ENCODE results near the gene TBX18.
A peak's percentile ranks its signal among the peaks of the same experiment; 100 is the strongest.

TBX18 gene

GRCh38 chr6:84756466-84756865 lies 7.9 kb downstream of the TBX18 start:
- no peaks in the 10 kb centered on the region for H3K9me3 ChIP-seq (ENCODE audit: insufficient read depth, low read depth, low read length)
- no peak overlapping the region for H4K8ac ChIP-seq (ENCODE audit: low read depth, low read length)
- H3K23ac ChIP-seq (ENCODE audit: low read length) = no peak overlapping the region
- no peaks in the 10 kb centered on the region for H3K27me3 ChIP-seq (ENCODE audit: insufficient read depth, low read length)
- H2BK5ac ChIP-seq (ENCODE audit: low read depth, low read length, poor library complexity) = no peak overlapping the region
- no peak overlapping the region for H2AK5ac ChIP-seq (ENCODE audit: low read length)
- no peak overlapping the region for H4K91ac ChIP-seq (ENCODE audit: low read depth, low read length)
- H3K36me3 ChIP-seq (ENCODE audit: control insufficient read depth in 1 of 2, insufficient read depth in 2 of 2, low read length in 2 of 2) = no peaks in the 10 kb centered on the region
- no peak overlapping the region for H3K4ac ChIP-seq (ENCODE audit: low read depth, low read length)
- no peaks in the 10 kb centered on the region for H3K4me1 ChIP-seq (ENCODE audit: control insufficient read depth in 1 of 2, insufficient read depth in 2 of 2, low read length in 2 of 2)
- no peak overlapping the region for H2BK120ac ChIP-seq (ENCODE audit: insufficient read depth, low read length, poor library complexity)
- no peak overlapping the region for H2BK12ac ChIP-seq (ENCODE audit: low read length)
- no peak overlapping the region for H3K4me2 ChIP-seq (ENCODE audit: low read length)
- H3K14ac ChIP-seq (ENCODE audit: low read length) = no peak overlapping the region
- H3K9ac ChIP-seq (ENCODE audit: low read length) = no peak overlapping the region
- no peak overlapping the region for H3K27ac ChIP-seq (ENCODE audit: low read depth, low read length)
- no peaks in the 10 kb centered on the region for H3K79me1 ChIP-seq (ENCODE audit: low read length)
- no peak for DNase-seq
- H3K18ac ChIP-seq (ENCODE audit: low read length) = no peak overlapping the region
- H4K12ac ChIP-seq (ENCODE audit: low read depth, low read length) = no peak overlapping the region
- no peaks in the 10 kb centered on the region for H3K79me2 ChIP-seq (ENCODE audit: control insufficient read depth, insufficient read depth, low read length, poor library complexity)
- H2AFZ ChIP-seq (ENCODE audit: insufficient read depth, low read length, poor library complexity) = no peak overlapping the region
- H3K4me3 ChIP-seq (ENCODE audit: low read depth, low read length) = peak overlapping the region; percentile 12
- WGBS (ENCODE audit: extremely low coverage, insufficient coverage, insufficient read length) = no CpG with 5 or more reads among the region's 7 CpGs

DNA sequence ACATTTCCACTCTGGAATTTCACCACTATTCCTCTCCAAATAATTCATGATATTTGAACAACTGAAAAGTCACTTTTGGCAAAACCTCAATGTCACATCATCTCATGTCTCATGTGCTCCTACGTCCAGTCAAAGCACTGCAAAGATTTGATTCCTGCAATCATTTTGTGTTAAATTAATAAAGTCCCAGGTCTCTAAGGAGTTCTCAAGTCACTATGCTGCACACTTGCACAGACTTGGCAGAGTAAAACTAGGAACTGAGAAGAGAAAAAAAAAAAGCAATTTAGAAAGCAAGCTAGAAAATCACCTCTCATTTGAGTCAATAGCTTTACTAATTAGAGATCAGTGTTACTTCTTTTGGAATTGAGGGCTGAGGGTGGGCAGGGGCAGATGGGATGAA lies 11.2 kb downstream of the TBX18 start:
- H3K18ac ChIP-seq (ENCODE audit: low read length) = no peak overlapping the region
- H3K36me3 ChIP-seq (ENCODE audit: control insufficient read depth in 1 of 2, insufficient read depth in 2 of 2, low read length in 2 of 2) = no peaks in the 10 kb centered on the region
- no peak overlapping the region for H4K8ac ChIP-seq (ENCODE audit: low read depth, low read length)
- H2AFZ ChIP-seq (ENCODE audit: insufficient read depth, low read length, poor library complexity) = no peak overlapping the region
- H3K79me1 ChIP-seq (ENCODE audit: low read length) = no peaks in the 10 kb centered on the region
- no peaks in the 10 kb centered on the region for H3K27me3 ChIP-seq (ENCODE audit: insufficient read depth, low read length)
- no peak overlapping the region for H4K12ac ChIP-seq (ENCODE audit: low read depth, low read length)
- H3K4ac ChIP-seq (ENCODE audit: low read depth, low read length) = no peak overlapping the region
- no peak overlapping the region for H3K27ac ChIP-seq (ENCODE audit: low read depth, low read length)
- no peak overlapping the region for H3K14ac ChIP-seq (ENCODE audit: low read length)
- no peak overlapping the region for H2BK12ac ChIP-seq (ENCODE audit: low read length)
- no peak for DNase-seq
- no peaks in the 10 kb centered on the region for H3K9me3 ChIP-seq (ENCODE audit: insufficient read depth, low read depth, low read length)
- WGBS (ENCODE audit: extremely low coverage, insufficient coverage, insufficient read length) = no CpG with 5 or more reads among the region's 1 CpG
- no peak overlapping the region for H4K91ac ChIP-seq (ENCODE audit: low read depth, low read length)
- H2BK5ac ChIP-seq (ENCODE audit: low read depth, low read length, poor library complexity) = no peak overlapping the region
- H2AK5ac ChIP-seq (ENCODE audit: low read length) = no peak overlapping the region
- no peak overlapping the region for H3K9ac ChIP-seq (ENCODE audit: low read length)
- no peak overlapping the region for H3K4me2 ChIP-seq (ENCODE audit: low read length)
- no peak overlapping the region for H3K23ac ChIP-seq (ENCODE audit: low read length)
- H3K4me1 ChIP-seq (ENCODE audit: control insufficient read depth in 1 of 2, insufficient read depth in 2 of 2, low read length in 2 of 2) = no peaks in the 10 kb centered on the region
- H2BK120ac ChIP-seq (ENCODE audit: insufficient read depth, low read length, poor library complexity) = no peak overlapping the region
- H3K4me3 ChIP-seq (ENCODE audit: low read depth, low read length) = no peak overlapping the region
- H3K79me2 ChIP-seq (ENCODE audit: control insufficient read depth, insufficient read depth, low read length, poor library complexity) = no peaks in the 10 kb centered on the region

GRCh38 chr6:84752118-84752850 lies 12.1 kb downstream of the TBX18 start:
- no CpG with 5 or more reads among the region's 5 CpGs for WGBS (ENCODE audit: extremely low coverage, insufficient coverage, insufficient read length)

GRCh38 chr6:84749181-84749580 lies 15.2 kb downstream of the TBX18 start:
- Histone ChIP-seq H4K8ac (ENCODE audit: low read depth, low read length) (no peak overlapping the region), H3K4ac (ENCODE audit: low read depth, low read length) (no peak overlapping the region), H3K27me3 (ENCODE audit: insufficient read depth, low read length) (no peaks in the 10 kb centered on the region), H2BK120ac (ENCODE audit: insufficient read depth, low read length, poor library complexity) (no peak overlapping the region), H3K79me1 (ENCODE audit: low read length) (no peaks in the 10 kb centered on the region), H4K12ac (ENCODE audit: low read depth, low read length) (no peak overlapping the region), H2AK5ac (ENCODE audit: low read length) (no peak overlapping the region), H4K91ac (ENCODE audit: low read depth, low read length) (no peak overlapping the region), H2BK12ac (ENCODE audit: low read length) (no peak overlapping the region), H3K4me3 (ENCODE audit: low read depth, low read length) (no peak overlapping the region), H3K9ac (ENCODE audit: low read length) (no peak overlapping the region), H3K36me3 (ENCODE audit: control insufficient read depth in 1 of 2, insufficient read depth in 2 of 2, low read length in 2 of 2) (no peaks in the 10 kb centered on the region), H3K18ac (ENCODE audit: low read length) (no peak overlapping the region), H3K23ac (ENCODE audit: low read length) (no peak overlapping the region), H3K4me1 (ENCODE audit: control insufficient read depth in 1 of 2, insufficient read depth in 2 of 2, low read length in 2 of 2) (no peaks in the 10 kb centered on the region), H3K9me3 (ENCODE audit: insufficient read depth, low read depth, low read length) (no peaks in the 10 kb centered on the region), H2AFZ (ENCODE audit: insufficient read depth, low read length, poor library complexity) (no peak overlapping the region), H3K4me2 (ENCODE audit: low read length) (no peak overlapping the region), H3K27ac (ENCODE audit: low read depth, low read length) (no peak overlapping the region), H3K14ac (ENCODE audit: low read length) (no peak overlapping the region), H3K79me2 (ENCODE audit: control insufficient read depth, insufficient read depth, low read length, poor library complexity) (no peaks in the 10 kb centered on the region), H2BK5ac (ENCODE audit: low read depth, low read length, poor library complexity) (no peak overlapping the region)
- no peak for DNase-seq

More at GRCh38 chr6:84752118-84752850, 12.1 kb downstream of the TBX18 start:
- no peak overlapping the region for H2BK12ac ChIP-seq (ENCODE audit: low read length)
- no peaks in the 10 kb centered on the region for H3K9me3 ChIP-seq (ENCODE audit: insufficient read depth, low read depth, low read length)
- H4K91ac ChIP-seq (ENCODE audit: low read depth, low read length) = no peak overlapping the region
- no peak overlapping the region for H3K4me2 ChIP-seq (ENCODE audit: low read length)
- no peak overlapping the region for H2AFZ ChIP-seq (ENCODE audit: insufficient read depth, low read length, poor library complexity)
- H3K18ac ChIP-seq (ENCODE audit: low read length) = no peak overlapping the region
- H3K79me1 ChIP-seq (ENCODE audit: low read length) = no peaks in the 10 kb centered on the region
- H2AK5ac ChIP-seq (ENCODE audit: low read length) = no peak overlapping the region
- H2BK120ac ChIP-seq (ENCODE audit: insufficient read depth, low read length, poor library complexity) = no peak overlapping the region
- H3K4me3 ChIP-seq (ENCODE audit: low read depth, low read length) = no peak overlapping the region
- no peaks in the 10 kb centered on the region for H3K4me1 ChIP-seq (ENCODE audit: control insufficient read depth in 1 of 2, insufficient read depth in 2 of 2, low read length in 2 of 2)
- no peak overlapping the region for H4K8ac ChIP-seq (ENCODE audit: low read depth, low read length)
- no peaks in the 10 kb centered on the region for H3K27me3 ChIP-seq (ENCODE audit: insufficient read depth, low read length)
- no peaks in the 10 kb centered on the region for H3K79me2 ChIP-seq (ENCODE audit: control insufficient read depth, insufficient read depth, low read length, poor library complexity)
- H3K9ac ChIP-seq (ENCODE audit: low read length) = no peak overlapping the region
- no peak overlapping the region for H3K14ac ChIP-seq (ENCODE audit: low read length)
- H4K12ac ChIP-seq (ENCODE audit: low read depth, low read length) = no peak overlapping the region
- no peak overlapping the region for H3K23ac ChIP-seq (ENCODE audit: low read length)
- DNase-seq = no peak
- no peaks in the 10 kb centered on the region for H3K36me3 ChIP-seq (ENCODE audit: control insufficient read depth in 1 of 2, insufficient read depth in 2 of 2, low read length in 2 of 2)
- no peak overlapping the region for H3K4ac ChIP-seq (ENCODE audit: low read depth, low read length)
- H2BK5ac ChIP-seq (ENCODE audit: low read depth, low read length, poor library complexity) = no peak overlapping the region
- H3K27ac ChIP-seq (ENCODE audit: low read depth, low read length) = no peak overlapping the region

Measured in trophoblast cell (in vitro differentiated cells and primary cell).